HG03280 (cell line): ENCODE results near the gene KDELR3.

Experiments used
- ATAC-seq: cut with Tn5 transposase; IDR thresholded peaks from one replicate; pipeline ENCODE4 v1.9.1; 2021; ENCODE audit warnings: mild to moderate bottlenecking, moderate library complexity; ENCODE audit not compliant: unreplicated experiment

KDELR3 gene

GRCh38 chr22:38437416-38437815, 30.5 kb upstream of the KDELR3 start:
- ATAC-seq: no peak

DNA sequence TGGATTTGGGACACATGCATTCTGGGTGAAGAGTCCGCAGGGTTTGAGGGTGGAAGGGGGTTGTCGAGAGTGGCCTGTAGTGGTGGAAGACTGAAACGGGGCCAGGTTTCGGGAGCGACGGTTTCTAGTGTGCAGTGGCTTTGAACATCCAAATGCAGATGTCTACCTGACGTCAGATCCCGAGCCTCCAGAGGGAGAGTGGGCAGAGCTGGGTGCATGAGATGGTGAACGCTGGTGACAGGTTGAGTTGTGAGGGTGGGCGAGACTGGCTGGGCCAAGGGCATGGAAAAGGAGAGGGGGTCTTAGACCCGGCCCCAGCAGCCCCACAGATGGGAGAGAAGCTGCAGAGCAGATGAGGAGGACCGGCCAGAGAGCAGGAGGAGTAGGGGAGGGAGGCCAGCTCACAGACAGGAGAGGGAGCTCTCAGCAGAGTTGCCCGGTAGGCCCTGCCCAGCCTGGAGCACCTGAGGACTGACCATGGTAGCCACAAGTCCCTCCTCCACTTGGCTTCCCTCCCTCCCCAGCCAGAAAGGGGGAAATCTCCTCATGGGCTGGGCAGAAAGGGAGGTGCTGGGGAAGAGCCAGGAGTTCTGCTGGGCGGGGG, 27.0 kb upstream of the KDELR3 start:
- no peak for ATAC-seq

GRCh38 chr22:38441620-38442287, 26.1 kb upstream of the KDELR3 start:
- ATAC-seq: no peak

DNA sequence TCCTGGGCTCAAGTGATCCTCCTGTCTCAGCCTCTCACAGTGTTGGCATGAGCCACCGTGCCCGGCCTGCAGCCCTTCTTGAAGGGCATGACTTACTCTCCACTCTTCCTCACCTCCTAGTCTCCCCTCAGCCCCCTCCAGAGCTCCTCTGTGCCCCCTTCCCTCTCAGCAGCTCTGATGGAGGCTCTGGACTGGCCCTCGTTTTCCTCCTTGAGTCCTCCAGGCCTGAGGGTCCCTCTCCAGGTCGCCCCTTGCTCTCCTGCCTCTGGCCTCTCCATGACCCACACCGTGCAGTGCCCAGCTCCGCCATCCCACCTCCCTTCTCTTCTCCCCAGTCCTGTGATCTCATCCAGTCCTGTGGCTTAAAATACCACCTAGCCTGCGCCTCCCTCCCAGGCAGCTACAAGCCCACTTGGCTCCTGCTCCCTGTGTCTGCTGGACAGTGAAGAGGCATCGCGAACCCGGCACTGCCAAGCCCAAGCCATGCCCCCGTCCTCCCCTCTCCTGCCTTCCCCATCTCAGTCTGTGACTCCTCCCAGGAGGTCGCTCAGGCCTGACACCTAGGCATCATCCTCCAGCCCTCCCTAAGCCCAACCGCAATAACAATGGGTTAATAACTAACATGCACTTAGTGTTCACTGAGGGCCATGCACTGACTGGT, 24.8 kb upstream of the KDELR3 start:
- ATAC-seq: no peak

GRCh38 chr22:38443628-38444521, 24.0 kb upstream of the KDELR3 start:
- no peak for ATAC-seq

DNA sequence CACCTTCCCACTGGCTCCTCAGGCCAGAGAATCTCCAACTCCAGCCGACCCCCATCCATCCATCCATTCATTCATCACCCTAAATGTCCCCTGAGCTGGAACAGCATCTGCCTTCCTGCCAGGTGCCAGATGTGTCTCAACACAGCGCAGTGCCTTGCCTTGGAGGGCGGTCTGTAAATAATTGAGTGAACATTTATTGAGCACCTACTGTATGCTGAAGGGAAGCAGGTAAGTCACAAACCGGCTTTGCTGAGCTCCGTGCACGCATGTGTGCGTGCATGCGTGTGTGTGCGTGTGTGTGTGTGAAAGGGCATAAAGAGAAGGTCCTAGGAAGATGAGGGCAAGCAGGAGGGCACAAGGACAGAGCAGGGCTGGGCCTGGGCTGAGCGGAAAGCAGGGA, 23.1 kb upstream of the KDELR3 start:
- ATAC-seq: no peak

GRCh38 chr22:38446018-38446601, 21.8 kb upstream of the KDELR3 start:
- no peak for ATAC-seq

DNA sequence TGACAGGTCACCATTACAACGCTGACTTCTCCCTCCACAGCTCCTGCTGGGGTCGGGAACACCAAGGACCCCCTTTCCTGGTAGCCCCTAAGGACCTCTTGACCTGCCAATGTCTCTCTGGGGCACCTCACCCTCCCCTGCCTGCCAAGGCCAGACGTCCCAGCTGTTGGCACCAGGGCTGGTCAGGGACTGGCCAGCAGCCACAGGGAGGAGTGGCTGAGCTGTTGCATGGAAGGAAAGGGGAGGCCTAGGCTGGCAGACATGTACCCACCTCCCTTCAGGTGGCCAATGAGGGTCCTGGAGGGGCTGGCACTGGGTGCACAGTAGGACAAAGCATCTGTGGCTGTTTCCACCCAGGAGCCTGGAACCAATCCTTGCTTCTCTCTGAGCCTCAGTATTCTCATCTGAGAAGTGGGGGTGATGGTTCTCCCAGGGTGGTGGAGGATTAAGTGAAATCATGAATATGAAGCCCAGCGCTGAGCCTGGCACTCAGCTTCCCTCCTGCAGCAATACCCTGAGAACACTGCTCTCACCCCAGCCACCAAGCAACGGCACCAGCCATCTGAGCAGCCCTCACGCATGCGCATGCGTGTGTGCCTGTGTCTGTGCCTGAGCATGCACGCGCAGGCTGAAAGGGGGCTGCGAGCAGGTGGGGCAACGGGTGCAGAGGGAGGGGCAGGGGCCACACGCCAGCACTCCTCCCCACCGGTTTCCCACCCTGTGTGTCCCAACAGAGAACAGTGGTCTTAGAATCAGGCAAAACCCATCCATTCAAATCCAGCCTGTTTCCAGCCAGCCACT, 18.8 kb upstream of the KDELR3 start:
- no peak for ATAC-seq

- ATAC-seq: no peak
Observed at GRCh38 chr22:38449776-38450175, 18.1 kb upstream of the KDELR3 start.

DNA sequence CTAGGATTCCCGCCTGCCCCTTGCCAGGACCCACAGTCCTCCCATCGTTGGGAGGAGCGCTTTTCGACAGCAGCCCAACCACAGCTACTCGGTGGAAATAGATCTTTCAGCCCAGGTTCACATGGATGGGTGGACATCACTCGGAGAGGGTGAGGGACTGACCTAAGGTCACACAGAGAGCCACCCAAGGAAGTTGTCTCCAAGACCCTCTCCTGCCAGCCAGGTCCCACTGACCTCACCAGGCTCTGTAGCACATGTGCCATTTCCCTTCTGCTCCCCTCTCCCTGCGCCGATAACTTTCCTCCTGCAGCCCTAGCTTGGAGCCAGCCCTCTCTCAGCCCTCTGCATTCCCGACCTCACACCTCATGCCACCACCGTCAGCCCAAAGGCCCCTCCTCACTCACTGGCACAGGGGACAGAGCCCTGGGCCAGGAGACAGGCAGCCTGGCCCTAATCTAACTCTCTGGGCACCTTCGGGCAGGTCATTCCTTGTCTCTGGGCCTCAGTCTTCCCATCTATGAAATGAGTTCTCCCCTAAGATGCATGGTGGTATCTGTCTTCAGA, 17.6 kb upstream of the KDELR3 start:
- no peak for ATAC-seq

DNA sequence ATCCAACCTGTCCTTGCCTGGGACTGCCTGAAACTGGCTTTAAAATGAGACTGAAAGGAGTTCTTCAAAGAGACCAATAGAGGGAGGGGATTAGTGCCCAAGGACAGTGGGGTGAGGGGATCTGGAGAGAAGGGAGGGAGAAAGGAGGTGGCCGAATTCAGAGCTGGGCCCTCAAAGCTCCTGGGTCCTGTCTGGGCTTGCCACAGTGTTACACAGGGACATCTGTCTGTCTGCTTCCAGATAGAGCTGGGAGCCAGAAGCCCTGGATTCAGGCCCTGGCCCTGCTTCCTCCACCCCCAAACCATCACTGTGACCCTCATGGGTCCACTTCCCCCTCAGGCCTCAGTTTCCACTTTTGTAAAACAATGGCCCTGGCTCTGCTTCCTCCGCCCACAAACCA, 16.5 kb upstream of the KDELR3 start:
- ATAC-seq: no peak

DNA sequence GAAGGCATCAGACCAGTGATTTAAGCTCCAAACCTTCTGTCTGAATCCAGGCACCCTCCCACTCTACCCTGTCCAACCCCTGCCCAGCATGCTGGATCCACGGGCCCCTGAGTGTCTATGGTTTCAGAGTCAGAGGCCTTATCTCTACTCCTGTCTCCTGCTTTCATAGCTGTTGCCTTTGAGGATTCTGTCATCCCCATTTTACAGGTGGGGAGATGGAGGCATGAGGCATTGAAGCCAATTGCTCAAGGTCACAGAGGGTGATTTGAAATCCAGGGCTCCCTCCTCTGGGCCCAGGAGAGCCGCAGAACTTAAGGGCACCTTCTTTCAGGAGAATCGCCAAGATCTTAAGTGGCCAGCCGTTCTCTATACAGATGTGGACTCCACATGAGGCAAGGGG, 16.0 kb upstream of the KDELR3 start:
- no peak for ATAC-seq

GRCh38 chr22:38452373-38453065, 15.4 kb upstream of the KDELR3 start:
- no peak for ATAC-seq

DNA sequence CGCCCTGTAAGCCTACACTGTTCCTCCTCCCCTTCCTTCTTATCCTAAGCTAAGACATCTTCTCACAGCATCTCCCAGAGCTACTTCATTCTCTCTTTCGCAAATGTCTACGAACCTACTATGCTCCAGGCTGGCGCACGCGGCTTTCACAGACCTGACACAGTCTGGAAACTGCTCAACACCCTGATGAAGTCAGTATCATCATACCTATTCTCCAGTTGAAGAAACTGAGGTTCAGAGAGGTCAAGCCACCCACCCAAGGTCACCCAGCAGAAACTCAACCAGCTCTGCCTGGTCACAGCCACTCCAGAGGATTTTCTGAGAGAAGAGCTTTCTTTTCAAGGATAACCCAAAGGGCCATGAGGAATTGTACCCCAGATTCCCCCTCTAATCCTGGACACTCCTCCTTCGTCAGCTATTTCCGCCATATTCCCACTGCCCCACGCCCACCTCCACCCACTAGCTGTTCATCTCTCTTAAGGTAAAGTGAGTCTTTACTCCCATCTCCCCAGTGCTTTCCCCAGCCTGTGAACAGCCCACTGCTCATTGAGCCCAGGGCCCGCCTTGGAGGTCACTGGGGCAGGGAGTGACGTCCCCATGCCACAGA, 14.7 kb upstream of the KDELR3 start:
- ATAC-seq: no peak

GRCh38 chr22:38453996-38454352, 13.9 kb upstream of the KDELR3 start:
- ATAC-seq: no peak

- ATAC-seq: no peak
Observed at GRCh38 chr22:38454353-38455075, 13.4 kb upstream of the KDELR3 start.

GRCh38 chr22:38455076-38455529, 12.8 kb upstream of the KDELR3 start, which contains the start of gene KCNJ4:
TSS of gene KCNJ4 (minus strand) at chr22:38455199. CDS start at chr22:38428132, 27,067 bp downstream.
- ATAC-seq: no peak
